Neural progenitor cell (in vitro differentiated cells): ENCODE results near the gene LPO. TPM values are rescaled to one million over a fixed set of nuclear protein-coding genes. Genes with fewer than 3 reads are reported as not detected.
A peak's percentile ranks its signal among the peaks of the same experiment; 100 is the strongest.

Experiments used
- DNase-seq: peaks from one replicate; pipeline ENCODE4 v3.0.0-alpha.2; 2016; ENCODE audit warnings: low spot score
- H2AFZ ChIP-seq: fragments of 200-600 bp; sonication (generic); replicated peaks from 2 replicates; pipeline ENCODE4 v1.6.1; 2016; ENCODE audit warnings: antibody characterized with exemption
- H3F3A ChIP-seq: fragments of 200-600 bp; sonication (generic); 2 replicates; pipeline ENCODE4 v1.6.1; 2016; ENCODE audit warnings: antibody characterized with exemption, low read depth
- H3K27ac ChIP-seq: fragments of 200-600 bp; sonication (generic); 2 replicates; pipeline ENCODE4 v1.5.1; 2016; ENCODE audit warnings: mild to moderate bottlenecking
- H3K27me3 ChIP-seq: fragments of 200-600 bp; sonication (generic); 2 replicates; pipeline ENCODE4 v1.6.1; 2016; ENCODE audit warnings: mild to moderate bottlenecking, moderate library complexity
- H3K36me3 ChIP-seq: fragments of 200-600 bp; sonication (generic); 2 replicates; pipeline ENCODE4 v1.5.1; 2016
- H3K4me1 ChIP-seq: fragments of 200-600 bp; sonication (generic); 2 replicates; pipeline ENCODE4 v1.6.1; 2016; ENCODE audit warnings: mixed run types
- H3K4me2 ChIP-seq: fragments of 200-600 bp; sonication (generic); 2 replicates; pipeline ENCODE4 v1.6.1; 2016
- H3K4me3 ChIP-seq: fragments of 200-600 bp; sonication (generic); 2 replicates; pipeline ENCODE4 v1.5.1; 2016
- H3K79me2 ChIP-seq: fragments of 200-600 bp; sonication (generic); 2 replicates; pipeline ENCODE4 v1.6.1; 2016; ENCODE audit warnings: low read depth
- H3K9ac ChIP-seq: fragments of 200-600 bp; sonication (generic); 2 replicates; pipeline ENCODE4 v1.6.1; 2016
- H3K9me3 ChIP-seq: fragments of 200-600 bp; sonication (generic); 2 replicates; pipeline ENCODE4 v1.5.1; 2016; ENCODE audit warnings: low read depth
- H4K20me1 ChIP-seq: fragments of 200-600 bp; sonication (generic); 2 replicates; pipeline ENCODE4 v1.6.1; 2016; ENCODE audit warnings: low read depth
- H3K27ac Mint-ChIP-seq: 3 replicates; pipeline ENCODE4 v1.8.0; 2021; ENCODE audit warnings: mixed read lengths
- H3K27me3 Mint-ChIP-seq: 2 replicates; pipeline ENCODE4 v1.8.0; 2022; ENCODE audit warnings: low read depth, mild to moderate bottlenecking, inconsistent platforms, moderate library complexity, mixed read lengths; ENCODE audit not compliant: insufficient read depth
- H3K36me3 Mint-ChIP-seq: 3 replicates; pipeline ENCODE4 v1.8.0; 2021; ENCODE audit warnings: mixed read lengths
- H3K4me1 Mint-ChIP-seq: 3 replicates; pipeline ENCODE4 v1.8.0; 2021; ENCODE audit warnings: mixed read lengths
- H3K4me3 Mint-ChIP-seq: 3 replicates; pipeline ENCODE4 v1.8.0; 2021; ENCODE audit warnings: mild to moderate bottlenecking, moderate library complexity, mixed read lengths
- H3K9me3 Mint-ChIP-seq: 3 replicates; pipeline ENCODE4 v1.8.0; 2020; ENCODE audit warnings: mixed read lengths
- EZH2 ChIP-seq: fragments of 200-600 bp; sonication (generic); IDR thresholded peaks from 2 replicates; pipeline ENCODE4 v1.6.1; 2017; ENCODE audit warnings: antibody characterized with exemption, mild to moderate bottlenecking, moderate library complexity
- EZH2phosphoT487 ChIP-seq: fragments of 200-600 bp; sonication (generic); IDR thresholded peaks from 2 replicates; pipeline ENCODE4 v1.6.1; 2017; ENCODE audit warnings: antibody characterized with exemption
- total RNA-seq: library from RNA; depleted of rRNA; stranded (reverse); fragments of >200 nt; gene quantifications from 2 replicates; pipeline ENCODE4 v1.2.3, GENCODE V29; 2015; ENCODE audit warnings: low replicate concordance
- TF ChIP-seq, protein P1 (sequence below): fragments of 200-600 bp; sonication (generic); IDR thresholded peaks from 2 replicates; pipeline ENCODE4 v1.5.1; 2017; ENCODE audit warnings: antibody characterized with exemption, mild to moderate bottlenecking

LPO gene
- total RNA-seq, 1 donor from 2014 or later = not detected

GRCh38 chr17:58247511-58248363, 9.4 kb downstream of the LPO start:
- Mint-ChIP-seq H3K4me1 (peaks cover 4% of the 10 kb centered on the region), H3K36me3 (no peaks in the 10 kb centered on the region), H3K27me3 (peaks cover 55% of the 10 kb centered on the region), H3K9me3 (no peaks in the 10 kb centered on the region), H3K27ac (no peak overlapping the region), H3K4me3 (no peak overlapping the region)
- no peak overlapping the region for H3K27ac ChIP-seq
- H3K4me1 ChIP-seq = no peaks in the 10 kb centered on the region
- no peaks in the 10 kb centered on the region for H3K36me3 ChIP-seq
- H3K79me2 ChIP-seq = no peaks in the 10 kb centered on the region
- no peaks in the 10 kb centered on the region for H3F3A ChIP-seq
- H3K27me3 ChIP-seq = peaks cover 100% of the 10 kb centered on the region
- no peak overlapping the region for H3K4me3 ChIP-seq
- H2AFZ ChIP-seq = no peak overlapping the region
- DNase-seq = no peak
- TF ChIP-seq EZH2phosphoT487 = no peak
- TF ChIP-seq, protein P1, sequence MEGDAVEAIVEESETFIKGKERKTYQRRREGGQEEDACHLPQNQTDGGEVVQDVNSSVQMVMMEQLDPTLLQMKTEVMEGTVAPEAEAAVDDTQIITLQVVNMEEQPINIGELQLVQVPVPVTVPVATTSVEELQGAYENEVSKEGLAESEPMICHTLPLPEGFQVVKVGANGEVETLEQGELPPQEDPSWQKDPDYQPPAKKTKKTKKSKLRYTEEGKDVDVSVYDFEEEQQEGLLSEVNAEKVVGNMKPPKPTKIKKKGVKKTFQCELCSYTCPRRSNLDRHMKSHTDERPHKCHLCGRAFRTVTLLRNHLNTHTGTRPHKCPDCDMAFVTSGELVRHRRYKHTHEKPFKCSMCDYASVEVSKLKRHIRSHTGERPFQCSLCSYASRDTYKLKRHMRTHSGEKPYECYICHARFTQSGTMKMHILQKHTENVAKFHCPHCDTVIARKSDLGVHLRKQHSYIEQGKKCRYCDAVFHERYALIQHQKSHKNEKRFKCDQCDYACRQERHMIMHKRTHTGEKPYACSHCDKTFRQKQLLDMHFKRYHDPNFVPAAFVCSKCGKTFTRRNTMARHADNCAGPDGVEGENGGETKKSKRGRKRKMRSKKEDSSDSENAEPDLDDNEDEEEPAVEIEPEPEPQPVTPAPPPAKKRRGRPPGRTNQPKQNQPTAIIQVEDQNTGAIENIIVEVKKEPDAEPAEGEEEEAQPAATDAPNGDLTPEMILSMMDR = no peak
- no peak for TF ChIP-seq EZH2
- H4K20me1 ChIP-seq = no peaks in the 10 kb centered on the region
- H3K4me2 ChIP-seq = no peak overlapping the region
- no peak overlapping the region for H3K9ac ChIP-seq
- H3K9me3 ChIP-seq = no peaks in the 10 kb centered on the region

- peaks cover 47% of the 10 kb centered on the region for H3K27me3 Mint-ChIP-seq
- H3F3A ChIP-seq = no peaks in the 10 kb centered on the region
- peak overlapping the region; percentile 81 for H3K4me2 ChIP-seq
- H3K27ac ChIP-seq = no peak overlapping the region
- H3K79me2 ChIP-seq = no peaks in the 10 kb centered on the region
- no peaks in the 10 kb centered on the region for H3K9me3 ChIP-seq
- DNase-seq = no peak
- H3K4me3 ChIP-seq = peak overlapping the region; percentile 44
- H3K4me3 Mint-ChIP-seq = peak overlapping the region; percentile 38
- no peaks in the 10 kb centered on the region for H3K9me3 Mint-ChIP-seq
- no peak overlapping the region for H3K9ac ChIP-seq
- TF ChIP-seq EZH2phosphoT487 (no peak), EZH2 (no peak)
- TF ChIP-seq, protein P1 = no peak
- H2AFZ ChIP-seq = peak overlapping the region; percentile 96
- no peaks in the 10 kb centered on the region for H3K36me3 Mint-ChIP-seq
- H3K27me3 ChIP-seq = peaks cover 100% of the 10 kb centered on the region
- H3K4me1 ChIP-seq = no peaks in the 10 kb centered on the region
- H3K36me3 ChIP-seq = no peaks in the 10 kb centered on the region
- H4K20me1 ChIP-seq = no peaks in the 10 kb centered on the region
- H3K27ac Mint-ChIP-seq = no peak overlapping the region
- H3K4me1 Mint-ChIP-seq = peaks cover 4% of the 10 kb centered on the region
Observed at GRCh38 chr17:58248955-58249269, 10.5 kb downstream of the LPO start.

DNA sequence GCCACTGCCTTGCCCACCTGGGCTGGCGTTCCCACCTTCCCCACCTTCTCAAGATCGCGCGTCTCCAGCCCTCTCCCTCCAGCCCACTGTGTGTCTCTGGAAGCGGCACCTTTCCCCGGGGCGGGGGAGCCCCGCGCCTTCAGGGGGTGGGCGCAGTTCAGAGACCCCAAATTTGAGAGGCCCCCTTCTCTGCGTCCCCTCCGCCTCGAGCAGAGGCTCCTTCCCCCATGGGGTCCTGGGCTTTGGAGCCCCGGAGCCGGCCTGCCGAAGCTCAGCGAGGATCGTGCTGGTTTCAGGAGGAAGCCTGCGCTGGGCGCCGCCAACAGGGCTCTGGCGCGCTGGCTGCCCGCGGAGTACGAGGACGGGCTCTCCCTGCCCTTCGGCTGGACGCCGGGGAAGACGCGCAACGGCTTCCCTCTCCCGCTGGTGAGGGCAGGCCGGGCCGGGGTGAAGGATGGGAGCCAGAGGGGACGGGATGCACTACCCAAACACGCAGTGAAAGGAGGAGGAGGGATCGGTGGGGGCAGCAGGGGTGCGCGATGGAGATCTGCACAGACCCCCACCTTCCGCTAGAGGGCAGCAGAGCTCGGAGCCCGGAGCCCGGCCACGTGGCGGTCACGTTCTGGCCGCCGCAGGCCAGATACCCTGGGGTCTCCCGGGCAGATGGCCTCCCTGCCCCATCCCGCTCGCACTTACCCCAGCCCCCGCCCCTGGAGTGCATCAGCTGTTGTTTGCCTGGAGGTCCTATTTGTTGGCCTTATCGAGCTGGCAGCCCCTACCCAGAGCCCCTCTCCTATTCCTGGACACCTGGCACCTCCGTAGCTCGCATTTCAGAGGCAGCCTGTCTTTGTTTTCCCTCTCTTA, 11.1 kb downstream of the LPO start:
- no peaks in the 10 kb centered on the region for H3F3A ChIP-seq
- H3K4me3 Mint-ChIP-seq = peak overlapping the region; percentile 76
- no peak overlapping the region for H3K9ac ChIP-seq
- H3K4me1 Mint-ChIP-seq = peaks cover 4% of the 10 kb centered on the region
- no peaks in the 10 kb centered on the region for H3K4me1 ChIP-seq
- peak overlapping the region; percentile 81 for H3K4me2 ChIP-seq
- no peaks in the 10 kb centered on the region for H4K20me1 ChIP-seq
- peak; percentile 79 for DNase-seq
- no peaks in the 10 kb centered on the region for H3K9me3 ChIP-seq
- no peaks in the 10 kb centered on the region for H3K79me2 ChIP-seq
- H3K27me3 Mint-ChIP-seq = peaks cover 46% of the 10 kb centered on the region
- no peak overlapping the region for H3K27ac Mint-ChIP-seq
- H3K9me3 Mint-ChIP-seq = no peaks in the 10 kb centered on the region
- H3K4me3 ChIP-seq = peak overlapping the region; percentile 44
- no peak overlapping the region for H3K27ac ChIP-seq
- no peaks in the 10 kb centered on the region for H3K36me3 Mint-ChIP-seq
- TF ChIP-seq EZH2phosphoT487 (peak; percentile 55), EZH2 (peak; percentile 79)
- TF ChIP-seq, protein P1 = peak; percentile 86
- H3K36me3 ChIP-seq = no peaks in the 10 kb centered on the region
- peaks cover 100% of the 10 kb centered on the region for H3K27me3 ChIP-seq
- peak overlapping the region; percentile 96 for H2AFZ ChIP-seq
